NCI-H1930 (cell line): Measurements from ENCODE around the gene UNK.
A peak's percentile ranks its signal among the peaks of the same experiment; 100 is the strongest.
"Not testable (repeated sequence)": the region's sequence is repeated elsewhere in the genome, so short reads cannot be mapped to it uniquely, and the experiment has no call there.

Experiments used
- DNase-seq, 2 experiments: peaks; one replicate each; lab custom pipeline; 2025; lab: John Stamatoyannopoulos, UW

Gene UNK

DNA sequence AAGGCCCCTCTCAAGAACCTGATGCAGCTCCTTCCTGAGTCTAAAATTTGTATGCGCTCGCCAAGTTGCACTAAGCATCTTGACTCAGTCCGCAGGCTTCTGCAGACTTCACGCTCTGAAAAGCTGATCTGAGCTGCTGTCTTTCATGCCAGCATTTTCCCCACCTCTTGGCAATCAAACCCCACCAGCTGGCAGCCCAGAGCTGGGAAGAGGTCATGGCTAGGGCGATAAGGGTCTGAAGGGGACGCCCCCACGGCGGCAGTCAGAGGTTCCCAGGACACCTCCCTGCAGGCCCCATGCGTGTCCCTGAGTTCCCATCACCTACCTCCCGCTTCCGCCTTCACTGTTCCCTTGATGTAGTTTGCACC, 64.7 kb downstream of the UNK start:
- DNase-seq: no peak

DNA sequence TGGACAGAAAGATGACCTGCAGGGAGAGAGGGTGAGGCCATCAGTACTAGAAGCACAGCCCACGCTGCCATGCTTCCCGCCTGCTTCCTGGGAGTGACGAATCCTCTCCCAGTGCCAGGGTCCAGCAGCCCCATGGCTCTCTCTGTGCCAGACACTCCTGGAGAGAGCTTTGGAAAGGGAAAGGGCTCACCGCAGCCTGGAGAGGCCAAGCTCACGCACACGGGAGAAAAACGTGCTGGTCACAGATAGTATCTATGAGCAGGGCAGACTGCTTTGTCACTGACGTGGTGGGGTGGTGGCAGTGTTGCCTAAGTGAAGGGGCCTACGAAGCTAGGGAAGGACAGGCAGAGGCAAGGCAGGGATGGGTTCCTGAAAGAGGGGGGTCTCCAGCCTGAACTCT, 65.1 kb downstream of the UNK start:
- DNase-seq: no peak

DNA sequence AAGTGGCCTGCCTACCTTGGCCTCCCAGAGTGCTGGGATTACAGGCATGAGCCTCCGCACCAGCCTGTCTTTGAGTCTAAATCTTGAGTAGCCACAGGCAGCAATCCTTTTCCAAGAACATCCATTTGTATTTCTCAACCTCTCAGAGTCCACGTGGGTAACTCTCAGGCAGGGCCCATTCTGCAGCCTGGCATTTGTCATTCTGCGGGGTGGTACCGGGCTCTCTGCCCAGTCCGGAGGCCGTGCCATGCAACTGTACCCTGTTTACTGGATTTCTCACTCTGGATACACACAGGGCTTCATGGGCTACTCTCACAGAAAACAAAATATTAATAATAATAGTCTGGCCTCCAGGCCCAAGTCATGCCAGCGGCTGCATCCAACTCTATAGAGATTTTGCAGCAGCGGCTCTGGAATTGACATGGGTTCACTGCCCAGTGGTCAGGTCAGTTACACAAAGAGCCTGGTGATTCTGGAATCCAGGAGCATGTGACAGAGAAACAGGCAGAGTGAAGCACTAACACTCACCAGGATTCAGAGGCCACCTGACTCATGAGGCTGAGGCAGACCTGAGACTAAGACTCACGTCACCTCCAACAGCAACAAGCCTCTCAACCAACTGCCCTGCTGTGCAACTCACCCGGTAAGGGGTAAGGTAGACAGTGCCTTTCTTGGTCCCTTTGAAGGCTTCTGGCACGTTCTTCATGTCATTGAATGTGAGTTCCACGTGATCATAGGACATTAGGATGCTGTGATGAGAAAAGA, 66.5 kb downstream of the UNK start:
- DNase-seq: no peak

DNA sequence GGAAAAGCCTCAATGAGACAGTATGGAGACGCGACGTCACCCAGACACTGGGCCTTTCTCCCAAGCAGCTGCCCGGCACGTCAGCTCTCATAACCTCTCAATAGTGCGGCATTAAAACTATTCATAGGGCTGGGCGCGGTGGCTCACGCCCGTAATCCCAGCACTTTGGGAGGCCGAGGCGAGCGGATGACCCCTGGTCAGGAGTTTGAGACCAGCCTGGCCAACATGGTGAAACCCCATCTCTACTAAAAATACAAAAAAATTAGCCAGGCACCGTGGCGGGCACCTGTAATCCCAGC, 67.0 kb downstream of the UNK start:
- not testable (repeated sequence) for DNase-seq

DNA sequence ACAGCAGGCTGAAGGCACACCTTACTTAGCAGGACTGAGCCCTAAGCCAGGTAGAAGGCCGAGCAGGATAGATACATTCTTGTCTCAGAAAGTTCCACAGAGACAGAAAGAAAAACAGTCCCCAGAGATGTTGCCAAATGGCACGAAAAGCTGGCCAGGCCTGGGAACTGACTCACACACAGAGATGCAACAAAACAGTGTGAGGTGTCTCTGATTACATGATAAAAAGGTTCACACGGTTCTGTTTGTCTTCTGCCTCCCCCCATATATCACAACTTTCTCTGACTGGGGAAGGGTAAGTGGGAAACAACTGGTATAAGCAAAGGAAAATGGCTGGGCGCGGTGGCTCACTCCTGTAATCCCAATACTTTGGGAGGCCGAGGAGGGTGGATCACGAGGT, 68.8 kb downstream of the UNK start:
- no peak for DNase-seq

DNA sequence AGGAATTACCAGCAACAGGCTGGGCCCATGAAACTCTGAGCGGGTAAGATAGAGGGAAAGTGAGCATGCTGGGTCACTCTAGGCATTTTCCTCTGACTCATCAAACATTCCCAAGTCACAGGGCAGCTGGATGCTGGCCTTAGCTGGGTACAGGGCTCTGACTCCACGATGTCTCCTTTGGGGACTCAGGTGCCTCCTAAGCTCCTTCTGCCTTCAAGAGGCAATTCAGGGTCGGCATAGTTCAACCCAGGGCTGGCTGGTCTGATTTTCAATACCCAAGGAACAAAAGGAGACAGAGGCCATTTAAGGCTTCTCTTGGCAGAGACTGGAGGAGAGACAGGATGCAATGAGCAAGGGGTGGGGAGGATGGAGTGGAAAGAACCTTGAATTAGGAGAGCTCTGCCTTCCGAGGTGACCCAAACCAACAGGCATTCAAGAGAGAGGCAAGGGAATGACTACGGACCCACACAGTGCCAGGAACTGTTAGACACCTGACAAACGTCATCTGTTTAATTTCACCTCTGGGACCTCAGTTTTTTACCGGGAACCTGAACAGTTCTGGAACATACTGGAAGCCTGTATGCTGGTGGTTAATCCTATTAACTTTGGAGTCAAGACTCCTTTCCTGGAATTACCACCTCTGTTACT, 69.6 kb downstream of the UNK start:
- DNase-seq: no peak

DNA sequence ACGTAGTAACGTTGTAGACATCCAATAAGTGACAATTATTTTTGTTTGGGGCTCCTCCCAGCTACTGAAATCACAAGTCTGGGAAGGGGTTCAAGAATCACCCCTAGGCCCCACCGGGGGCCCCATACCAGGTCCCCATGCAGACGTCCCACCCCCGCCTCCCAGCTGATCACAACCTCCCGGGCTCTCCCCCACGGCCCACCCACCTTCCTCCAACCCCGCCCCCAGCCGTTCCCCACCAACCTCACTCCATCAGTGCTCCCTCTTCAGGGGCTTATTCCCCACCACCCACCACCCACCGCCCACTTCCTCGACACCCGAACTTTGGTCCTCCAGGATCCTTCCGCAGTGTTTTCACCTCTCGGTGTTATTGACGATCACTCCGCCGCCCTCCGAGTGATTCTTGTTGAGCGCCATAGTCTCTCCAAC, 70.3 kb downstream of the UNK start:
- DNase-seq: no peak

DNA sequence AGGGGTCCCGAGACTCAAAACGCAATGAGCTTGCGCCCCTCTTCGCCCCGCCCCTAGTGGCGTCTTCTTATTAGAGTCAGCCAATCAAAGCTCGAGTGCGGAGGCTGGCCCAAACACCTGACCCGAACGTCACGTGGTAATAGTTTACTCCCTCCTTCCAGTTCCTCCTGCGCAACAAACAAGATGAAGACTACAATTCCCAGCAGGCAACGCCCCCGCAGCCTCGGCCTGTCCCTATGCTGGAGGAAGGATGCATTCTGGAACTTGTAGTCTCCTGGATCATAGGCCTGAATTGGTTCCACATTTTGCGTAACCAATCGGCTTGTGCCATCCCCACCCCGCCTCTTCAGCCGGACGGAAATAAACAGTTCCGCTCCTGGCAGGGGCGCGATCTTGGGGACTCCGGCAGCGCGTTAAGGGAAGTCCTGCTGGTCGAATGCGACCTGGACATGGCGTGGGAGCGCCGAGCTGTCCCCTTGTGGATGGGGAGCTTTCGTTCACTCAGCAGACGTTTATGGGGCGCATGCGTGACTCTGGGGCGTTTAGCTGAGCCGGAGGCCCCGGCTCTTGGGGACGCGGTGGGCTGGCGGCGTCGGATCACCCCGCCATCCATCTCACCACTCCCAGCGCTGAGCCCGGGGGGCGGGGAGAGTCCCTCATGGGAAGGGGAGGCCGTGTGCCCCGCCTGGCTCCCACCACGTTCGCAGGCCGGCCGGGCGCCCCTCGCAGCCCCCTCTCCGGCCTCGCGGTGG, 70.9 kb downstream of the UNK start, which contains the start of gene WBP2:
WBP2 (minus strand) TSS at position 26 of the 752 bp plus-strand sequence. CDS start 38 bp downstream, outside the sequence.
- DNase-seq: peak; percentile 100

DNA sequence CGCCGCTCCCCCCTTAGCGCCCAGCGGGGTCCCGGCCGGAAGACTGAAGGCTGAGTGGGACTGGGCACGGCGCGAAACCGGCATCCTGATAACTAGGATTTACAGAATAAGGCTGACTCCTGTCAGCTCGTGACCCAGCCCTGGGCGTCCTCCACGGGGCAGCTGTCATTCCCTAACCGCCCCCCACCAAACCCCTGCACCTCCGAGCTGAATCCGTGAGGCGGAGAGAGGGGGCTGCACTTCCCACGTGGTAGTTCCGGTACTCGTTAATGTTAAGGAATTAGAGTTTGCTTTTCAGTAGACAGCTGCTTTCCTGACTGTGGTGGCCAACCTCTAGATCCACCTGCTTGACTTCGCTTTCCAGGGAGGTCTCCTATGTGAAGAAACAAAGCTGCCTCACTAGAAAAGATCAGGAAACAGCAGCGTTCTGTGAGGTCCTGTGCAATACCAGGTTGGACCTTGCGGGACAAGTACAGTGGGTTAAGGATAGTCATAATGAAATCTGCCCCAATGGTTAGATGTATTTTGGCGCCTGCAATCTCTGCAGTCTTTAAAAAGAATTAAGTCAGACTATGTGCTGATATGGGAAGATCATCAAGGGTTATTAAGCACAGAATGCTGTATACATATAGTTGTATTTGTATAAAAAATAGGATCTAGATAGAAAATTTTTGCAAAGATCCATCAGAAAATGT, 71.6 kb downstream of the UNK start:
- no peak for DNase-seq

DNA sequence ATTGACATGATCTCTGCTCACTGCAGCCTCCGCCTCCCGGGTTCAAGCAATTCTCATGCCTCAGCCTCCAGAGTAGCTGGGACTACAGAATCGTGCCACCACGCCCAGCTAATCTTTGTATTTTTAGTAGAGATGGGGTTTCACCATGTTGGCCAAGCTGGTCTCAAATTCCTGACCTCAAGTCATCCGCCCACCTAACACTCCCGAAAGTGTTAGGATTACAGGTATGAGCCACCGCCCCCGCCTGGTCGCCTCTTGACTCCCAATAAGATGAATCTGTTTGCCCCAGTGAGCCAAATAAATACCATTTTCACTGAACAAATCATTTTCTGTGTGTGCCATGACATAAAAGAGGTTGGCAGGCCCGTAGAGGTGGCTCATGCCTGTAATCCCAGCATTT, 74.8 kb downstream of the UNK start:
- not testable (repeated sequence) for DNase-seq

DNA sequence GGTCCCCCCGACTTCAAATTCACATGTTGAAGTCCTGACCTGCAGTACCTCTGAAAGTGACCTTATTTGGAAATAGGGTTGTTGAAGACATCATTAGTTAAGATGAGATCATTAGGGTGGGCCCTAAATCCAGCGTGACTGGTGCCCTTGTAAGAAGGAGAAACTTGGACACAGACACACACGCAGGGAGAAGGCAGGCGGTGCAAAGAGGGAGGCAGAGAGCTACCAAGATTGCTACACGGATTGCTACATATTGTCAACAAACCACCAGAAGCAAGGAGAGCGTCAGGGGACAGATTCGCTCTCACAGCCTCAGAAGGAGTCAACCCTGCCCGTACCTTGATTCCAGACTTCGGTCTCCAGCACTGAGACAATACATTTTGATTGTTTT, 77.3 kb downstream of the UNK start:
- no peak for DNase-seq

DNA sequence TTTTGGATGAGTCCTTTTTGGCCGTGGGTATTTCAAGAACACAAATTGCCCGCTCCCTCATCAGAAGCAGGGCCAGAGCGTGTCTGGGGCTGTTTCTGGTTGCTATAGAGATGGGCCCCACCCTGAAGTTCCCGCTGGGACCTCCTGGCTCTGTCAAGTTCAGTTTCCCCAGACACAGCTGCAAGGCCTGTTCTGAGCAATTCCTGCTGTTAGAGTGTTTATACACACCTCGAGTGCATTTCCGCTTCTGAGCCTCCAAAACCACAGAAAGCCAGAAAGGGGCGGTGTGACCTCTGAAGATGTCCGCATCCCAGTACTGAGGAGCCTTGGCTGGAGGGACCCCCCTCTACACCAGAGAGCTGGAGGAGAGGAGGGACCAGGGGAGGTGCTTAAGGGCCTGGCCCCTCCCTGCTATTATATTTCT, 79.9 kb downstream of the UNK start:
- DNase-seq: no peak

DNA sequence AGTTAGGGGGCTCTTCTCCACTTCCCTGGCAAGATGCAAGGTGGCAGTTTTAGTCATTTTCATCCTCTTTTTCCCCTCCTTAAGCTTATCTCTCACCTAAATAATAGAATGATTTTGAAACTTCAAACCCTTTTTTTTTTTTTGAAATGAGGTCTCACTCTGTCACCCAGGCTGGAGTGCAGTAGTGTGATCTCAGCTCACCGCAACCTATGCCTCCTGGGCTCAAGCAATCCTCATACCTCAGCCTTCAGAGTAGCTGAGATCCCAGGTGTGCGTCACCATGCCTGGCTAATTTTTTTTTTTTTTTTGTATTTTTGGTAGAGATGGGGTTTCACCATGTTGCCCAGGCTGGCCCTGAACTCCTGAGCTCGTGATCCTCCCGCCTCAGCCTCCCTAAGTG, 80.3 kb downstream of the UNK start:
- DNase-seq: not testable (repeated sequence)

DNA sequence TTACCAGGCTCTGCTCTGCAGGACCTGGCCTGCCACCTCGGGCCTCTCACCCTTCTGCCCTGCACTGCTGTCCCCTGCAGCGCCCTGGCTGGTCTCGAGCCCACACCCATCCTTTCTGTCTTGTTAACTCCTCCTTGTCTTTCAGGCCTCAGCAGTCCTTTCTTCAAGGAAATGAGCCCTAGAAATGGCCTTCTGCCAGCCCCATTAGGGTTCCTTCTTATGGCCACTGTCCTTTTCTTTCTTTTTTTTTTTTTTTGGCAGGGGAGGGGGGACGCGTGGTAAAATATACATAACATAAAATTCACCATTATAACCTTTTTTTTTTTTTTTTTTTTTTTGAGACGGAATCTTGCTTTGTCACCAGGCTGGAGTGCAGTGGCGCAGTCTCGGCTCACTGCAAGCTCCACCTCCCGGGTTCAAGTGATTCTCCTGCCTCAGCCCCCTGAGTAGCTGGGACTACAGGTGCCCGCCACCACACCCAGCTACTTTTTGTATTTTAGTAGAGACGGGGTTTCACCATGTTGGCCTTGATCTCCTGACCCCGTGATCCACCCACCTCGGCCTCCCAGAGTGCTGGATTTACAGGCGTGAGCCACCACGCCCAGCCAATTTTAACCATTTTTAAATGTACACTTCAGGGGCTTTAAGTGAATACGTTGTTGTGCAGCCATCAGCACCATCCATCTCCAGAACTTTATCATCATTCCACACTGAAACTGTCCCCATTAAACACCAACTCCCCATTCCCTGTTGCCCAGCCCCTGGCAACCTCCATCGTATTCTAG, 81.0 kb downstream of the UNK start:
- DNase-seq: not testable (repeated sequence)

DNA sequence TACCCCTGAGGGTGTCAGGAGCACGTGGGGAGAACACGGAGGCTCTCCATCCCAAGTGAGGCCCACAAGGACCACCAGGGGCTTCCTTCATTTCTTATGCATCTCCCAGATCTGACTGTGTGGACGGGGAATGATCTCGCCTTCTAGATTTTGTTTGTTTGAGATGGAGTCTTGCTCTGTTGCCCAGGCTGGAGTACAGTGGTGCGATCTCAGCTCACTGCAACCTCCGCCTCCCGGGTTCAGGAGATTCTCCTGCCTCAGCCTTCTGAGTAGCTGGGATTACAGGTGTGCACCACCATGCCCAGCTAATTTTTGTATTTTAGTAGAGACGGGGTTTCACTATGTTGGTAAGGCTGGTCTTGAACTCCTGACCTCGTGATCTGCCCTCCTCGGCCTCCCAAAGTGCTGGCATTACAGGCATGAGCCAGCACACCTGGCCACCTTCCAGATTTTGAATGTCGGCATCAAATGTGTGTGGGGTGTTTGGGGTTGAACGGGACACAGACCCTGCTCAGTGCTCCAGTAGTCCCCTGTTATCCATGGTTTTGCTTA, 84.2 kb downstream of the UNK start:
- DNase-seq: not testable (repeated sequence)

DNA sequence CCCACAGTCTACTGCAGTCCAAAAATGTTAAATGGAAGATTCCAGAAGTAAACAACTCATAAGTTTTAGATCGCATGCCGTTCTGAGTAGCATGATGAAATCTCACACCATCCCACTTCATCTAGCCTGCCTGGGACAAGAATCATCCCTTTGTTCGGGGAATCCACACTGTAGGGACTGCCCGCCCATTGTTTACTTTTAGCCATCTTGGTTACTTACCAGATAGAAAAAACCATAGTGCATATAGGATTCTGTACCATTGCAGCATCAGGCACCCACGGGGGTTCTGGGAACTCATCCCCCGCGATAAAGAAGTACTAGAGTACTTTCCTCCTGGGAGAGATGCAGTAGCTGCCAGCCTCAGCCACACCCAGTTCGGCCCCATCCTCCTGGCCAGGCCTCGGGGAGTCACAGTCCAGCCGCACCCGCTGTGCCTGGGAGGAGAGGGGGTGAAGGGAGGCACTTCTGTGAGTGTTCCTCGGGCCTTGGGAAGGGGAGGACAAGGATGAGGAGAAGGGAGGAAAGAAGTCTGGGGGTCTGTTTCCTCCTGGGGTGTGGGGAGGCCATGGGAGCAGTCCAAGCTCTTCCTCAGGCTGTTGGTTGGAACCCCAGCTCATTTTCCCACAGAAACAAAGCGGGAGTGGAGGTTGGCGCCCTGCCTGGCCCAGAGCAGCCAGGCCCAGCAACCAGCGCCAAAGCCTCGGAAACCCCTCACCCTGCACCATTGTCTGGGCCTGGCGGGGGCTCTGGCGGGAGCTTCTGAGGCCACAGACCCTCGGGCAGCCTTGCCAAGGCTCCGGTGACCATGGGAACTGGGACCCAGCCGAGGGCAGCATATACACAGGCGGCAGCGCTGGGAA, 84.9 kb downstream of the UNK start:
- no peak for DNase-seq

DNA sequence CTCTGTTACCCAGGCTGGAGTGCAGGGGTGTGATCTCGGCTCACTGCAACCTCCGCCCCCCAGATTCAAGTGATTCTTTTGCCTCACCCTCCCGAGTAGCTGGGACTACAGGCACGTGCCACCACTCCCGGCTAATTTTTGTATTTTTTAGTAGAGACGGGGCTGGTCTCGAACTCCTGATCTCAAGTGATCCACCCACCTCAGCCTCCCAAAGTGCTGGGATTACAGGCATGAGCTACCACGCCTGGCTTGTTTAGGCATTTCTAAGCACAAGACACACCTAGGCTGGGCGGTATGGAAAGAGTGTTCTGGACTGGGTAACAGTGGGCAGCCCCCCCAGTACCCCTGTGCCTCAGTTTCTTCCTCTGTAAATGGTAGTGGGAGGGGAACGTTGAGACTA, 85.6 kb downstream of the UNK start:
- DNase-seq: not testable (repeated sequence)

DNA sequence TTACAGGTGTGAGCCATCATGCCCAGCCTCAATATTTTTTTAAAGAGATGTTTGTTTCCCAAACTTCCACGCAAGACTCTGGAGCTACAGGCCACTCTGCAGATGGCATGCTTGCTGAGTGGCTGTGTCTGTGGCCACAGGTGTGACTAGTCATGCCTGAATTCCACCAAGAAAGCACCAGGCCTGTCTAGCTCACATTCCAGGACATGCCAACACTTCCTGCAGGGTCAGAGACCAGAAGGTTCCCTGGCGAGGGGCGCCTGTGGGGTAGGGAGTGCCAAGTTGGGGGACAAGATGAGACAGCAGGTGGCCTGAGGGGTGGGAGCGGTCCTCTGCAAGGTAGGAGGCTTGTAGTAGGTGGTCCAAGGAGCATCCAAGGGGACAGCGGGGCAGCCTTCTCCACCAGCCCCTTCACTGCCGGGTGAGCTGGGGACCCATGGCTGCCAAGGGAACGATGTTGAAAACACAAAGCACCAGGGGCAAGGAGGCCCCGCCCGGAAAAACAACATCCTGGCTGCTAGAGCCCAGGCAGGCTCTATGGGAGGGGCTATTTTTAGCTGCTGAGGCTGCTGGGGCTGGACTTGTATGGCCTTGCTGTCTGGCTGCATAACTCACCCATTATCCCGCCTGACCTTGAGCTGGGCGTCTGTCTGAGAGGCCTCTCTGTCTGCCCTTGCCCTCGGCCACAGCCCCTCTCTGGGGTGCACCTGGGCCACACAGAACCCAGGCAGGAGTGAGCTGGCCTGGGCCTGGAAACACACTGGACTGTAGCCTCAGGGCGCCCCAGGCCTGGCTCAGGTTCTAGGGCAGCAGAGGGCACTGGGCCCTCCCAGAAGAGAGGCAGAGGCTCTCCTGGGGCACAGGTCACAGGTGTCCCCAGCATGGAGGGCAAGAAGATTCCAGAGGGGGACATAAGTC, 88.1 kb downstream of the UNK start:
- DNase-seq: no peak

DNA sequence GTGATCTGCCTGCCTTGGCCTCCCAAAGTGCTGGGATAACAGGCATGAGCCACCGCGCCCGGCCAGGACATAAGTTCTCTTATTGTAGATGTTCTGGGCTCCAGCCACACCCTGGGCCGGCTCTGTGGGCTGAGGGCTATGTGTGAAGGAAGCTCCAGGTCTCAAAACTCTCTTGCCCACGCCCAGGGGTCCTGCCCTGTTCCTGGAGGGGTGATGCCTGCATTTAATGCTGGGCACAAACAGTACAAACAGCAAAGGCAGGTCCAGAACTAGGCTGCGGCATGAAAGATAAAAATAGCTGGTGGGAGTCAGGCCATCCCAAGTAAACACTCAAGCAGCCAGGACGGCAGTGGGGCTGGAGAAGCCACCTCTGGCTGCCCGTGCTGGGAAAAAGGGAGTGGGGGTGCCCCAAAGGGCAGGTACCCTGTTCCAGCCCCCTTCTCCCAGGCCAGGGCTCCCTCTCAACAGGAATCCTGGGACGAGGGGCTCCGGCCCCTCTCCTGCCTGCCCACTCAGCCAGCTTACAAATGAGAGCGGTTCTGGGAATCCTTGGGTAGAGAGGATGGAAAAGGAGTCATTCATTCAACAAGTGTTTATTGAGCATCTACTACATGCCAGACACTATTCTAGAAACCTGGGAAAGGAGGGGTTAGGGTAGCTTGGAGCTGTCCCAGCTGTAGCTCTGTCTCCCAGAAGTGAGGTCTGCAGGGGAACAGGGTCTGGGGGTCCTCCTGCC, 89.1 kb downstream of the UNK start:
- no peak for DNase-seq
